DND-41 (cell line): ENCODE data around the gene ATG5.

ENCODE experiments used
- ATAC-seq: fragments of 200-7000 bp; cut with Tn5 transposase; 3 replicates; pipeline ENCODE4 v1.9.1; 2021; ENCODE audit warnings: low read depth; ENCODE audit not compliant: insufficient read depth
- DNase-seq: peaks from one replicate; pipeline ENCODE4 v3.0.0-alpha.2; 2020
- H2AFZ ChIP-seq: 2 replicates; pipeline ENCODE4 v1.6.0; 2012; ENCODE audit warnings: low read depth, low read length
- H3K27ac ChIP-seq: 2 replicates; pipeline ENCODE4 v1.5.1; 2012; ENCODE audit warnings: low read length, inconsistent platforms
- H3K27me3 ChIP-seq: fragments of 200-600 bp; sonication (generic); 2 replicates; pipeline ENCODE4 v1.6.0; 2012; ENCODE audit warnings: low read length, mild to moderate bottlenecking, inconsistent platforms; ENCODE audit not compliant: insufficient read depth, poor library complexity
- H3K36me3 ChIP-seq: 2 replicates; pipeline ENCODE4 v1.5.1; 2012; ENCODE audit warnings: low read length, inconsistent platforms; ENCODE audit not compliant: insufficient read depth
- H3K4me1 ChIP-seq: 2 replicates; pipeline ENCODE4 v1.5.1; 2012; ENCODE audit warnings: mild to moderate bottlenecking, low read length; ENCODE audit not compliant: insufficient read depth
- H3K4me2 ChIP-seq: 2 replicates; pipeline ENCODE4 v1.6.0; 2012; ENCODE audit warnings: mild to moderate bottlenecking, moderate library complexity, low read length, inconsistent platforms; ENCODE audit not compliant: insufficient read depth
- H3K4me3 ChIP-seq, 2 experiments: fragments of 200-600 bp in 1 of 2; shearing (Covaris generic) in 1 of 2; 2 replicates each; pipeline ENCODE4 v1.5.1; 2012 to 2016; ENCODE audit warnings: inconsistent platforms in 2 of 2, low read length in 2 of 2, mild to moderate bottlenecking in 2 of 2, low read depth in 1 of 2, moderate library complexity in 1 of 2
- H3K79me2 ChIP-seq: 2 replicates; pipeline ENCODE4 v1.6.0; 2012; ENCODE audit warnings: low read length, inconsistent platforms; ENCODE audit not compliant: insufficient read depth
- H3K9ac ChIP-seq: 2 replicates; pipeline ENCODE4 v1.6.0; 2012; ENCODE audit warnings: low read depth, mild to moderate bottlenecking, inconsistent platforms, low read length, moderate library complexity
- H3K9me3 ChIP-seq: 2 replicates; pipeline ENCODE4 v1.5.1; 2012; ENCODE audit warnings: low read length, moderate library complexity, mild to moderate bottlenecking, inconsistent platforms; ENCODE audit not compliant: insufficient read depth, severe bottlenecking
- H4K20me1 ChIP-seq: 2 replicates; pipeline ENCODE4 v1.6.0; 2012; ENCODE audit warnings: low read length; ENCODE audit not compliant: insufficient read depth
- EZH2 ChIP-seq: IDR thresholded peaks from 3 replicates; pipeline ENCODE4 v1.6.1; 2012; ENCODE audit warnings: borderline replicate concordance, low read depth, mild to moderate bottlenecking, moderate library complexity, low read length, inconsistent platforms; ENCODE audit not compliant: severe bottlenecking
- TF ChIP-seq, protein P1 (sequence below): IDR thresholded peaks from 2 replicates; pipeline ENCODE4 v1.5.1; 2012; ENCODE audit warnings: borderline replicate concordance, low read length, moderate library complexity, mild to moderate bottlenecking; ENCODE audit not compliant: poor library complexity, severe bottlenecking; ENCODE audit errors: extremely low read depth

The ATG5 gene

DNA sequence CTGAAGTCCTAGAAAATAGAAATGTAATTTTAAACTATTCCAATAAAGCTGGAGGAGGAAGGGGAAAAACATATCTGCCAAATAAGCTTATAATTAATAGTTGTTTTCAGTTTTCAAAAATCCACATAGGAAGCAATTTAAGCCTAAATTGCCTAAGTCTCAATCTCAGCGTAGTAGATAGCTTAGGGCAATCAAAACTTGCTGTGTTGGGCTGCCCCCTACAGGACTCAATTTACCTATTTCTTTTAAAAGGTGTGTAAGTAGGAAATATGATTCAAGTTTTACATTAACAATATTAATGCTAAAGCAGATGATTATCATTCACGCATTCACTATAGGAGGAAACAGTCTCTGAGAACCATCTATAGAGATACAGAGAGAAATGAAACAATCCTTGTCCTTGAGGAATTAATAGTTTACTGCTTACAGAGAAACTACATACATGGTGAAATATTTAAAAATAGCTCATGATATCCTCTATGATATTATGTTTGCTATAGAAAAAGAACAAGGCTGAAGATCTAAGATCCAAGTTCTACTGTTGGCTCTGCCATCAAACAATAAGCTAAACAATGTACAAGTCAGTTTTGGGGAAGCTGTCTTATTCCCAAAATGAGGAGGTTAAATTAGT, 102.1 kb downstream of the ATG5 start:
- Histone ChIP-seq H3K9ac (no peak overlapping the region), H3K9me3 (no peaks in the 10 kb centered on the region), H3K27ac (no peak overlapping the region), H3K27me3 (no peaks in the 10 kb centered on the region), H2AFZ (no peak overlapping the region), H3K4me2 (no peak overlapping the region), H3K4me1 (no peaks in the 10 kb centered on the region), H3K36me3 (no peaks in the 10 kb centered on the region), H3K79me2 (peaks cover 14% of the 10 kb centered on the region), H3K4me3 (no peak overlapping the region), H4K20me1 (peaks cover 5% of the 10 kb centered on the region; the same call in 1 of the 2 replicates)
- no peak for TF ChIP-seq EZH2
- TF ChIP-seq, protein P1, sequence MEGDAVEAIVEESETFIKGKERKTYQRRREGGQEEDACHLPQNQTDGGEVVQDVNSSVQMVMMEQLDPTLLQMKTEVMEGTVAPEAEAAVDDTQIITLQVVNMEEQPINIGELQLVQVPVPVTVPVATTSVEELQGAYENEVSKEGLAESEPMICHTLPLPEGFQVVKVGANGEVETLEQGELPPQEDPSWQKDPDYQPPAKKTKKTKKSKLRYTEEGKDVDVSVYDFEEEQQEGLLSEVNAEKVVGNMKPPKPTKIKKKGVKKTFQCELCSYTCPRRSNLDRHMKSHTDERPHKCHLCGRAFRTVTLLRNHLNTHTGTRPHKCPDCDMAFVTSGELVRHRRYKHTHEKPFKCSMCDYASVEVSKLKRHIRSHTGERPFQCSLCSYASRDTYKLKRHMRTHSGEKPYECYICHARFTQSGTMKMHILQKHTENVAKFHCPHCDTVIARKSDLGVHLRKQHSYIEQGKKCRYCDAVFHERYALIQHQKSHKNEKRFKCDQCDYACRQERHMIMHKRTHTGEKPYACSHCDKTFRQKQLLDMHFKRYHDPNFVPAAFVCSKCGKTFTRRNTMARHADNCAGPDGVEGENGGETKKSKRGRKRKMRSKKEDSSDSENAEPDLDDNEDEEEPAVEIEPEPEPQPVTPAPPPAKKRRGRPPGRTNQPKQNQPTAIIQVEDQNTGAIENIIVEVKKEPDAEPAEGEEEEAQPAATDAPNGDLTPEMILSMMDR: peak; percentile 69
- ATAC-seq (peak; percentile 94), DNase-seq (peak; percentile 73)

DNA sequence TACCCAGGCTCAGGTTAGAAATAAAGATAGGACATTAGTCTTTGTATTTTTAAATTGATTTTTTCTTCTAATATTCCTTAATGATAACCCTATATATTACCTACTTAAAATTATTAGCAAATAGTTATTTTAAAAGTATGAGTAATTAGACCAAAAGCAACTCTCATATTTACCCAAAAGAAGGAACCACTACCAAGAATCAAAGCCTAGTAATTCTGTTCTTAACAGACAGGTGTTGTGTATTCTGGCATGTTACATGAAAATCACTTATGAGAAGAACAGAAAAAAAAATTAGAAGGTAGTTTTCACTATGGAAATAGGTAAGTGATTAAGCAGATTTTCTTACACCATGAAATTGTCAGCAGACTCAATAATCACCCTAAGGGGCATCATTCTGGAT, 105.1 kb downstream of the ATG5 start:
- no peaks in the 10 kb centered on the region for H3K36me3 ChIP-seq
- DNase-seq: no peak
- H2AFZ ChIP-seq: no peak overlapping the region
- TF ChIP-seq EZH2: no peak
- TF ChIP-seq, protein P1: no peak
- H3K27me3 ChIP-seq: no peaks in the 10 kb centered on the region
- ATAC-seq: no peak
- no peaks in the 10 kb centered on the region for H4K20me1 ChIP-seq
- no peak overlapping the region for H3K9ac ChIP-seq
- no peaks in the 10 kb centered on the region for H3K4me1 ChIP-seq
- no peaks in the 10 kb centered on the region for H3K9me3 ChIP-seq
- no peak overlapping the region for H3K27ac ChIP-seq
- H3K4me3 ChIP-seq: no peak overlapping the region
- H3K79me2 ChIP-seq: peaks cover 8% of the 10 kb centered on the region
- H3K4me2 ChIP-seq: no peak overlapping the region

DNA sequence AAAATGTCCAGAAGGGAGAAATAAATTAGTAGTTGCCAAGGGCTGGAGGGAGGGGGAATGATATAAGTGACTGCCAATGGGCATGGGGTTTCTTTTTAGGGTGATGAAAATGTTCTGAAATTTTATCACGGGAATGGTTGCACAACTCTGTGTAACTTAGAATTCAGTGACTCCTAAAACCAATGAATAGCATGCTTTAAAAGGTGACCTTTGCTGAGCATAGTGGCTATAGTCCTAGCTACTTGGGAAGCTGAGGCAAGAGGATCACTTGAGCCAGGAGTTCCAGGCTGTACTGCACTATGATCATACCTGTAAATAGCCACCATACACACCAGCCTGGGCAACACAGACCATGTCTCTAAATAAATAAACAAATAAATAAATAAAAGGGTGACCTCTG, 109.0 kb downstream of the ATG5 start:
- H3K4me1 ChIP-seq: no peaks in the 10 kb centered on the region
- H4K20me1 ChIP-seq: no peaks in the 10 kb centered on the region
- H3K79me2 ChIP-seq: peaks cover 2% of the 10 kb centered on the region; the same call in 1 of the 2 replicates
- TF ChIP-seq, protein P1: no peak
- ATAC-seq: no peak
- DNase-seq: no peak
- H2AFZ ChIP-seq: no peak overlapping the region
- H3K9ac ChIP-seq: no peak overlapping the region
- no peaks in the 10 kb centered on the region for H3K9me3 ChIP-seq
- no peaks in the 10 kb centered on the region for H3K36me3 ChIP-seq
- H3K4me2 ChIP-seq: no peak overlapping the region
- H3K4me3 ChIP-seq: no peak overlapping the region
- H3K27ac ChIP-seq: no peak overlapping the region
- no peaks in the 10 kb centered on the region for H3K27me3 ChIP-seq
